ENCODE data around the gene MARVELD1. TPM values are rescaled to one million over a fixed set of nuclear protein-coding genes. Genes with fewer than 3 reads are reported as not detected.
"Not testable (repeated sequence)": the region's sequence is repeated elsewhere in the genome, so short reads cannot be mapped to it uniquely, and the experiment has no call there.

MARVELD1 gene
- total and polyA plus RNA-seq, 8 donors: 5.7 to 21.0 (median 10.9) TPM

DNA sequence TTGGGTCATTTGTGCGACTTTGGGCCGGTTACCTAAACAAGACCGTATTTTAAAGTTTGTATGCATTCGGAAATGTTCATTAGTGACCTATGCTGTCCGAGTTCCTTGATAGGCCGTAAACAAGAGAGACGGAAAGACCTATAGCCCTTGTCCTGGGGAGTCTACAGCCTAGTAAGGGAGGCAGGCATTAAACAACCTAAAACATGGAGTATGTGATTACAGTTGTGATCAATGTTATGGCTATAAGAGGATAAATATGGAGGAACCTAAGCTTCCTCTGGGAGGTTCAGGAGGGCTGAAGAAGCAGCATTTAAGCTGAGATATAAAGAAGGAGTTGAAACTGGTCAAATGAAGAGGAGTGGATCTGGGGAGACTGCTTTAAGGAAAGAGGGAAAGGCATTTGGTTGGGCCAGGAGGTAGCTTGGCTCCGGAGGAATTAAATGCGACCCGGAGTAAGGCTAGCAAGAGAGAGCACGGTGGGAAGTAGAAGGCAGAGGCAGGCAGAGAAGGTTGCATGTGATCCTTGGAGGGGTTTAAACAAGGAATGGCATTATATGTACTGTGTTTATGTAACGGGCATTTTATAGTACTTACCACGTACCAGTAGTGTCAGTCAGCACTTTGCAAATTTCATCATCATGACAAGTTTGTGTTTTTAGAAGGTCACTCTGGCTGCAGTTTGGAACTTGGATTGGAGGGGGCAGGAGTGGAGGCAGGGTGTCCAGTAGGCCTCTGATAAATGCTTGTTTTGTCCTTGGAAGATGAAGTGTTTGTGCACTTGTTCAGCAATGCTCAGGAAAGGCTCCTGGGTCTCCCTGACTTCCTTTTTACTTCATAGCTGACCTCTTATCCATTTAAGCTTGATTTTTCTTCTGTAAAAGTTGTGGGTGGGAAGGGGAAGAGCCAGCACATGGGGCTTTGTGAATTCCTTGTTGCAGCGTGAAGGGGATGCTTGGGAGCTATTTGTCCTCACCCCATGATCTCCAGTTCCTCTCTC lies 25.4 kb upstream of the MARVELD1 start:
- DNase-seq: peak in 1 of 2 donors; percentile 57
- 40 to 53% (median 50%) methylated on average over 14 of the region's 14 CpGs for WGBS, 5 donors

DNA sequence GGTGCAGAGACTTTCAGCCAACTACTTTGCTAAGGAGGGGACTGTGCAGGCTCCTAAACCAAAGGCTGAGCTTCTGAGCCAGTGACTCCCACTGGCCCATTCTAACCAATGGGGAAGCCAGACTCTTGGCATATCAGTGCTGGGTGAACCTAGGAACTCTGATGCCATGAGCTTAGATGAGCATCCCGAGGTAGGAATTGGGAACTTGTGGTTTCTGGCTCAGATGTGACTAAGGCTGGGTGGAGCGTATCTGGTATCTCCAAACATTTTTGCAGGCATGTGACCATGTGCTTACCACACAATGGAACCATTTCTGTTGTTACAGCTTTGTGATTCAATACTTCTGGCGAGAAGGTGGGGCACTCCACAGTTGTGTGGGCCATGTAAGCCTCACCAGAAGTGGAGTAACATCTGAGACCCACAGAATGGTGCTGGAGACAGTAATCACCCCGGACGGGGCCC lies 23.9 kb upstream of the MARVELD1 start:
- DNase-seq: peak in 1 of 2 donors; percentile 38
- Histone ChIP-seq H3K27me3 (no peaks in the 10 kb centered on the region), H3K4me1 (peaks cover 19 to 47% (median 36%) of the 10 kb centered on the region in 4 donors), H3K4me3 (no peak overlapping the region), H3K36me3 (no peaks in the 10 kb centered on the region), H3K9me3 (no peaks in the 10 kb centered on the region), H3K27ac (peak overlapping the region in 4 of 5 donors; percentile 89 to 97 (median 94))
- intact Hi-C loops (cut with DNase I; ENCODE audit: low total_unique reads): no loop called here
- WGBS, 5 donors: 57 to 91% (median 66%) methylated on average over 5 of the region's 5 CpGs
- no peak for TF ChIP-seq EP300 (IDR thresholded peaks at IDR 0.05)
- TF ChIP-seq POLR2AphosphoS5 (IDR thresholded peaks at IDR 0.05): peak in 2 of 3 donors; percentile 15 to 54

More for the DNA sequence above, 25.4 kb upstream of the MARVELD1 start:
- no peaks in the 10 kb centered on the region for H3K36me3 ChIP-seq
- TF ChIP-seq, protein P1, sequence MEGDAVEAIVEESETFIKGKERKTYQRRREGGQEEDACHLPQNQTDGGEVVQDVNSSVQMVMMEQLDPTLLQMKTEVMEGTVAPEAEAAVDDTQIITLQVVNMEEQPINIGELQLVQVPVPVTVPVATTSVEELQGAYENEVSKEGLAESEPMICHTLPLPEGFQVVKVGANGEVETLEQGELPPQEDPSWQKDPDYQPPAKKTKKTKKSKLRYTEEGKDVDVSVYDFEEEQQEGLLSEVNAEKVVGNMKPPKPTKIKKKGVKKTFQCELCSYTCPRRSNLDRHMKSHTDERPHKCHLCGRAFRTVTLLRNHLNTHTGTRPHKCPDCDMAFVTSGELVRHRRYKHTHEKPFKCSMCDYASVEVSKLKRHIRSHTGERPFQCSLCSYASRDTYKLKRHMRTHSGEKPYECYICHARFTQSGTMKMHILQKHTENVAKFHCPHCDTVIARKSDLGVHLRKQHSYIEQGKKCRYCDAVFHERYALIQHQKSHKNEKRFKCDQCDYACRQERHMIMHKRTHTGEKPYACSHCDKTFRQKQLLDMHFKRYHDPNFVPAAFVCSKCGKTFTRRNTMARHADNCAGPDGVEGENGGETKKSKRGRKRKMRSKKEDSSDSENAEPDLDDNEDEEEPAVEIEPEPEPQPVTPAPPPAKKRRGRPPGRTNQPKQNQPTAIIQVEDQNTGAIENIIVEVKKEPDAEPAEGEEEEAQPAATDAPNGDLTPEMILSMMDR (IDR thresholded peaks at IDR 0.05): no peak
- TF ChIP-seq POLR2AphosphoS5 (IDR thresholded peaks at IDR 0.05) (peak; percentile 37 to 92 (median 74)), EP300 (IDR thresholded peaks at IDR 0.05) (peak; percentile 42), POLR2A (IDR thresholded peaks at IDR 0.05) (no peak)
- peaks cover 28 to 62% (median 50%) of the 10 kb centered on the region in 4 donors for H3K4me1 ChIP-seq
- intact Hi-C loops (cut with DNase I; ENCODE audit: low total_unique reads): no loop called here
- peak overlapping the region; percentile 68 to 97 (median 93) for H3K27ac ChIP-seq
- H3K4me3 ChIP-seq: peak overlapping the region; percentile 57 to 78 (median 68)
- H3K27me3 ChIP-seq: no peaks in the 10 kb centered on the region
- H3K9me3 ChIP-seq: no peaks in the 10 kb centered on the region

DNA sequence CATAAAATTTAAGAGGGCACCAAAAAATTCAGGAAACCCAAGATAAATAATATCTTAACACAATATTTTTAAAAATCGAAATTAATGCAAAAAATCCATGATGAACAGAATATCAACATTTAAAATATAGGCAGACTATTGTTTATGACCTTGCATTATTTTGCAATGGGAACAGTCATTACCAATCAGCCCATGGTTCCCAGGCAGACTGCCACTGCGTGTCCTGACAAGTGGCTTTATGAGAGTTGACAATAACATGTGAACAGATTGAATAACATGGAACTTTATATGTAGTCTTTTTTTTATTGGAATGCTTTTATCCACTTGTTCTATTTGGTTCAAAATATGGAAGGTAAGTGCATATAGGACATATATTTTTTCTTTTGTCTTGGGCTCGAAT lies 23.4 kb upstream of the MARVELD1 start:
- Histone ChIP-seq H3K27me3 (no peaks in the 10 kb centered on the region), H3K4me3 (no peak overlapping the region), H3K27ac (peak overlapping the region in 4 of 5 donors; percentile 30 to 97 (median 92)), H3K9me3 (no peaks in the 10 kb centered on the region), H3K4me1 (peaks cover 15 to 42% (median 30%) of the 10 kb centered on the region in 4 donors), H3K36me3 (no peaks in the 10 kb centered on the region)
- TF ChIP-seq EP300 (IDR thresholded peaks at IDR 0.05) (no peak), POLR2A (IDR thresholded peaks at IDR 0.05) (no peak), POLR2AphosphoS5 (IDR thresholded peaks at IDR 0.05) (no peak)
- TF ChIP-seq, protein P1 (IDR thresholded peaks at IDR 0.05): no peak
- no peak for DNase-seq
- intact Hi-C loops (cut with DNase I; ENCODE audit: low total_unique reads): no loop called here
- 83 to 95% (median 92%) methylated on average over 3 of the region's 3 CpGs for WGBS, 5 donors

GRCh38 chr10:97698072-97698655 lies 15.4 kb upstream of the MARVELD1 start:
- Histone ChIP-seq H3K4me1 (peaks cover 0 to 18% (median 12%) of the 10 kb centered on the region in 4 donors), H3K27ac (peak overlapping the region in 4 of 5 donors; percentile 2 to 39 (median 31))
- H3K36me3 ChIP-seq; H3K4me3 ChIP-seq; H3K27me3 ChIP-seq; intact Hi-C loops (cut with DNase I; ENCODE audit: low total_unique reads); DNase-seq; H3K9me3 ChIP-seq: not testable (repeated sequence)
- WGBS, 5 donors: 85 to 92% (median 87%) methylated on average over 11 of the region's 11 CpGs

DNA sequence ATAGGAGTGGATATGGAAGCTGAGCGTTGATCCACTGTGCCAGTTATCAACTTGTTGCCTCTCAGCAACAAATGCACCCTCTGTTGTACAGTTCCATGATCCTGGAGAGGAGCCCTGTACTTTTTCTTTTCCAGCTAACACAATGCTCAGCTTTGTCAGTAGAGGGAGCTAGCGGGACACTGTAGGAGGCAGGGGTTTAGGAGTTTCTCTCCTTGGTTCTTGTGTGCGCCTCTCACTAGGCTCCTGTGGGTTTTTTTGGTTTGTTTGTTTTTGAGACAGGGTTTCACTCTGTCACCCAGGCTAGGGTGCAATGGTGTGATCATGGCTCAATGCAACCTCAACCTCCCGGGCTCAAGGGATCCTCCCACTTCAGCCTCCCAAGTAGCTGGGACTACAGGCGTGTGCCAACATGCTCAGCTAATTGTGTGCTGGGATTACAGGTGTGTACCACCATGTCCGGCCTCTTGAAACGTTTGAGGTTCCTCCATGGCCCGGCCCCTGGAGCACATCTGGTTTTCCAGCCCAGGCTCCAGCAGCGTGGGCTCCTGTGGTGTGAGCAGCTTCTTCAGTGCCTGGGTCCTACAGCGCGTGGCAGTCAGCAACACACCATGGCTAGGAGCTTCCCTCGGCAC lies 12.0 kb upstream of the MARVELD1 start:
- 23 to 47% (median 45%) methylated on average over 9 to 12 of the region's 12 CpGs for WGBS, 5 donors
- TF ChIP-seq POLR2AphosphoS5 (IDR thresholded peaks at IDR 0.05) (peak in 1 of 3 donors; percentile 26), POLR2A (IDR thresholded peaks at IDR 0.05) (no peak)
- TF ChIP-seq, protein P1 (IDR thresholded peaks at IDR 0.05): peak in 5 of 7 experiments; percentile 56 to 88 (median 66)
- DNase-seq: peak; percentile 56 to 90
- intact Hi-C loops (cut with DNase I; ENCODE audit: low total_unique reads): no loop called here
- Histone ChIP-seq H3K4me1 (peaks cover 0 to 18% (median 12%) of the 10 kb centered on the region in 4 donors), H3K9me3 (no peaks in the 10 kb centered on the region), H3K27me3 (no peaks in the 10 kb centered on the region), H3K4me3 (no peak overlapping the region), H3K27ac (no peak overlapping the region), H3K36me3 (no peaks in the 10 kb centered on the region)

Measured in stomach (tissue), 9 donors.